ENCODE results near the gene MCIDAS.

GRCh38 chr5:55225346-55225745 lies 1.8 kb downstream of the MCIDAS start:
- TF ChIP-seq EZH2phosphoT487 (IDR thresholded peaks at IDR 0.05; ENCODE audit: low read depth): no peak
- TF ChIP-seq CTCF (IDR thresholded peaks at IDR 0.05; ENCODE audit: low read depth, low read length): no peak
